ENCODE data around the gene CNOT4. TPM values are rescaled to one million over a fixed set of nuclear protein-coding genes. Genes with fewer than 3 reads are reported as not detected.

CNOT4 gene
- total and polyA plus RNA-seq, 2 donors (not counting 1 experiment from before 2014, with no cell fraction given), result 14.9 to 15.9 TPM

DNA sequence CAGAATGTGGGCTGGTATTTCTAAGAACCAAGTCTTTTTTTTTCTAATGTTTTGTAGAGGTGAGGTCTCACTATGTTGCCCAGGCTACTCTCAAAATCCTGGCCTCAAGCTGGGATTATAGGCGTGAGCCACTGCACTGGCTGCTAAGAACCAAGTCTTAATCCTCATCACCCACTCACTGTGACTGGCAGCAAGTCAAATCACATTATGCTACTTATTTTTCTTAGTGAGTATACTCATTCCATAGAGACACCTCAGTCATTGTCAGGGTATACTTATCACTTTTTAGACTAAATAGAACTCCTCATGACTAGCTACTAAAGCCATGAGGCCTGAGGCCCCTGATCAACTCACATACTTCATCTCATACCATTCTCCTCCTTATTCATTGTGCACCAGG, 160.2 kb downstream of the CNOT4 start:
- Histone ChIP-seq H3K79me2 (ENCODE audit: control insufficient read depth, insufficient read depth, low read length) (no peaks in the 10 kb centered on the region), H2AFZ (ENCODE audit: low read length) (no peak overlapping the region), H3K27ac (ENCODE audit: insufficient read depth, low read length) (no peak overlapping the region), H4K20me1 (ENCODE audit: control insufficient read depth, extremely low read depth, insufficient read depth, low read length) (no peaks in the 10 kb centered on the region), H3K4me3 (replicated peaks in 1 of 4; ENCODE audit: control extremely low read depth in 1 of 4, insufficient read depth in 1 of 4, low read depth in 3 of 4, low read length in 4 of 4) (no peak overlapping the region), H3K4me2 (ENCODE audit: extremely low read depth, insufficient read depth, low read length) (no peak overlapping the region), H3K4me1 (ENCODE audit: control insufficient read depth, extremely low read depth, insufficient read depth, low read length) (no peaks in the 10 kb centered on the region), H3K9ac (ENCODE audit: insufficient read depth, low read length) (no peak overlapping the region), H3K9me3 (ENCODE audit: control insufficient read depth, insufficient read depth, low read depth, low read length) (no peaks in the 10 kb centered on the region), H3K27me3 (ENCODE audit: control insufficient read depth, insufficient read depth, low read length) (no peaks in the 10 kb centered on the region), H3K36me3 (ENCODE audit: control insufficient read depth, insufficient read depth, low read length) (no peaks in the 10 kb centered on the region)
- peak in 1 of 2 donors; percentile 61 for DNase-seq (ENCODE audit: low read depth in 2 of 2)
- TF ChIP-seq CTCF (conservative IDR thresholded peaks at IDR 0.05 in 1 of 2, IDR thresholded peaks at IDR 0.05 in 1 of 2; ENCODE audit: low read depth in 1 of 2, low read length in 2 of 2), result no peak
- TF ChIP-seq EZH2 (IDR thresholded peaks at IDR 0.05; ENCODE audit: low read length, missing control alignments), result no peak

DNA sequence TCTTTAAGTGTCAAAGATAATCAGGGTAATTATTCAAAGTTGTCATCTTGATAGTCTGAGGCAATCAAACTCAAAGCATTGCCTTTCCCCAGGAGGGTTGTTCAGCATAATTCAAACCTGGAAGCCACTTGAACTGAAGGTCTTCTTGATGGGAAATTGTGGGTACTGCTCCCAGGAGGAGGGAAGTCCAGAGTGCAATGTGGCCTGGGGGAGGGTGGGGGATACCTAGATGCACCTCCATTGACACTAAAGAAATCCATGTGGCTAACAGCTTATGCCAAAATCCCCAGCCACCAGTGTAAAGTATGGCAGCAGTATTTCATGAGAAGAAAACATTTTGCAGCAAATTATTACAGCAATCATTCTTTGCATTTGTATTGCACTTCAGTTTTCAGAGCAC, 161.4 kb downstream of the CNOT4 start:
- no peak for DNase-seq (ENCODE audit: low read depth in 2 of 2)

GRCh38 chr7:135343361-135343760, 166.5 kb downstream of the CNOT4 start:
- no peaks in the 10 kb centered on the region for H3K9me3 ChIP-seq (ENCODE audit: control insufficient read depth, insufficient read depth, low read depth, low read length)

More for the DNA sequence above, 161.4 kb downstream of the CNOT4 start:
- no peaks in the 10 kb centered on the region for H3K4me1 ChIP-seq (ENCODE audit: control insufficient read depth, extremely low read depth, insufficient read depth, low read length)
- no peak overlapping the region for H3K27ac ChIP-seq (ENCODE audit: insufficient read depth, low read length)
- H3K9me3 ChIP-seq (ENCODE audit: control insufficient read depth, insufficient read depth, low read depth, low read length), result no peaks in the 10 kb centered on the region
- no peak overlapping the region for H3K9ac ChIP-seq (ENCODE audit: insufficient read depth, low read length)
- H3K4me3 ChIP-seq (replicated peaks in 1 of 4; ENCODE audit: control extremely low read depth in 1 of 4, insufficient read depth in 1 of 4, low read depth in 3 of 4, low read length in 4 of 4), result no peak overlapping the region
- no peaks in the 10 kb centered on the region for H3K79me2 ChIP-seq (ENCODE audit: control insufficient read depth, insufficient read depth, low read length)
- H4K20me1 ChIP-seq (ENCODE audit: control insufficient read depth, extremely low read depth, insufficient read depth, low read length), result no peaks in the 10 kb centered on the region
- H3K36me3 ChIP-seq (ENCODE audit: control insufficient read depth, insufficient read depth, low read length), result no peaks in the 10 kb centered on the region
- TF ChIP-seq CTCF (conservative IDR thresholded peaks at IDR 0.05 in 1 of 2, IDR thresholded peaks at IDR 0.05 in 1 of 2; ENCODE audit: low read depth in 1 of 2, low read length in 2 of 2), result no peak
- no peak for TF ChIP-seq EZH2 (IDR thresholded peaks at IDR 0.05; ENCODE audit: low read length, missing control alignments)
- H2AFZ ChIP-seq (ENCODE audit: low read length), result no peak overlapping the region
- peaks cover under 1% of the 10 kb centered on the region for H3K27me3 ChIP-seq (ENCODE audit: control insufficient read depth, insufficient read depth, low read length)
- no peak overlapping the region for H3K4me2 ChIP-seq (ENCODE audit: extremely low read depth, insufficient read depth, low read length)

More at GRCh38 chr7:135343361-135343760, 166.5 kb downstream of the CNOT4 start:
- Histone ChIP-seq H3K36me3 (ENCODE audit: control insufficient read depth, insufficient read depth, low read length) (no peaks in the 10 kb centered on the region), H3K4me3 (replicated peaks in 1 of 4; ENCODE audit: control extremely low read depth in 1 of 4, insufficient read depth in 1 of 4, low read depth in 3 of 4, low read length in 4 of 4) (no peak overlapping the region), H2AFZ (ENCODE audit: low read length) (no peak overlapping the region), H3K27me3 (ENCODE audit: control insufficient read depth, insufficient read depth, low read length) (peaks cover 12% of the 10 kb centered on the region), H3K4me2 (ENCODE audit: extremely low read depth, insufficient read depth, low read length) (no peak overlapping the region), H3K4me1 (ENCODE audit: control insufficient read depth, extremely low read depth, insufficient read depth, low read length) (no peaks in the 10 kb centered on the region), H3K9ac (ENCODE audit: insufficient read depth, low read length) (no peak overlapping the region), H4K20me1 (ENCODE audit: control insufficient read depth, extremely low read depth, insufficient read depth, low read length) (no peaks in the 10 kb centered on the region), H3K27ac (ENCODE audit: insufficient read depth, low read length) (no peak overlapping the region), H3K79me2 (ENCODE audit: control insufficient read depth, insufficient read depth, low read length) (no peaks in the 10 kb centered on the region)
- TF ChIP-seq CTCF (conservative IDR thresholded peaks at IDR 0.05 in 1 of 2, IDR thresholded peaks at IDR 0.05 in 1 of 2; ENCODE audit: low read depth in 1 of 2, low read length in 2 of 2) (no peak), EZH2 (IDR thresholded peaks at IDR 0.05; ENCODE audit: low read length, missing control alignments) (no peak)
- DNase-seq (ENCODE audit: low read depth in 2 of 2), result no peak

All from fibroblast of lung (primary cell).